ENCODE data around the gene CSNK1A1L.

CSNK1A1L gene

DNA sequence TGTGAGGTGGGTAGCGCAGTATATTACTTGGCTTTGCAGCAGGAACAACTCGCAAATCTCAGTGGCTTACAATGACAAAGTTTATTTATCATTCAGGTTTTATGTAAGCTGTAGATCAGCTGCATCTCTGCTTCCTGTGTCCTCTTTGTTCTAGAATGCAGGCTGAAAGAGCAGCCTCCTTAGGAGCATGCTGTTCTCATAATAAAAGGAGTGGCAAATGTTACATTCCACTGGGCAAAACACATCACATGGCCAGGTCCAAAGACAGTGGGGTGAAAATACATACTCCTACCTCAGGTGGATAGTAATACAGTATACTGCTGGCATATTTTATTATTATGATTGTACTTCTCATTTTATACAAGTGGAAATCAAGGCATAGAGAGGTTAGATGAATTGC lies 1.2 kb upstream of the CSNK1A1L start:
- TF ChIP-seq CTCF (IDR thresholded peaks at IDR 0.05; ENCODE audit: unreplicated experiment in 3 of 3), result no peak
- no peaks in the 10 kb centered on the region for H3K9me3 Mint-ChIP-seq
- no peak overlapping the region for H3K4me3 Mint-ChIP-seq
- peaks cover 48% of the 10 kb centered on the region for H3K4me1 Mint-ChIP-seq
- H3K36me3 Mint-ChIP-seq (ENCODE audit: low read depth), result no peaks in the 10 kb centered on the region
- H3K27me3 Mint-ChIP-seq (ENCODE audit: low read depth), result no peaks in the 10 kb centered on the region
- H3K27ac Mint-ChIP-seq, result peak overlapping the region; percentile 33 to 47 (median 40)

DNA sequence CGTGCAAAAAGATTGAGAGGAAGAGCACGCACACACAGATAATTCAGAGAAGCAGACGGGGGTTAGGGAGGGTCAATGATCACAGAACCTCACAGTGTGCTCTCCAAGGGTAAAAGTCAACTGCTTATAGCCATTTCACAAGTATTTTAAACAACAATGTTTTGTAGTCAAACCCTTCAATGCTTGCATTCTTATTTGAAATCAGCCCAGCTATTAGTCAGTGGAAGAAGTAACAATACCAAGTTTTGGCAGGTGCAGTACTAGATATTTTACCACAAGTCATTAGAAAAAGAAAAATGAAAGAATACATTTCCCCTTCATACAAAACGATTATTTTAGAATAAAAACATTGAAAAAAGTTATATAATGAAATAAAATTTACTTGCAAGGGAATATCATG lies 2.6 kb downstream of the CSNK1A1L start:
- no peak overlapping the region for H3K4me3 Mint-ChIP-seq
- H3K4me1 Mint-ChIP-seq, result peaks cover 39% of the 10 kb centered on the region
- H3K36me3 Mint-ChIP-seq (ENCODE audit: low read depth), result no peaks in the 10 kb centered on the region
- H3K9me3 Mint-ChIP-seq, result no peaks in the 10 kb centered on the region
- peak overlapping the region in 2 of 3 experiments; percentile 63 to 86 for H3K27ac Mint-ChIP-seq
- TF ChIP-seq CTCF (IDR thresholded peaks at IDR 0.05; ENCODE audit: unreplicated experiment in 3 of 3), result no peak
- no peaks in the 10 kb centered on the region for H3K27me3 Mint-ChIP-seq (ENCODE audit: low read depth)

- no peak for TF ChIP-seq CTCF (IDR thresholded peaks at IDR 0.05; ENCODE audit: unreplicated experiment in 3 of 3)
- Mint-ChIP-seq H3K27me3 (ENCODE audit: low read depth) (no peaks in the 10 kb centered on the region), H3K4me3 (no peak overlapping the region), H3K9me3 (no peaks in the 10 kb centered on the region), H3K36me3 (ENCODE audit: low read depth) (no peaks in the 10 kb centered on the region), H3K4me1 (peaks cover 22% of the 10 kb centered on the region), H3K27ac (peak overlapping the region; percentile 87 to 95 (median 89))
These were observed 4.3 kb downstream of the CSNK1A1L start for GRCh38 chr13:37101201-37101600.

GRCh38 chr13:37100731-37101130 lies 4.7 kb downstream of the CSNK1A1L start:
- no peaks in the 10 kb centered on the region for H3K9me3 Mint-ChIP-seq
- H3K27ac Mint-ChIP-seq, result peak overlapping the region; percentile 87 to 95 (median 89)
- H3K4me3 Mint-ChIP-seq, result no peak overlapping the region
- no peaks in the 10 kb centered on the region for H3K27me3 Mint-ChIP-seq (ENCODE audit: low read depth)
- no peak for TF ChIP-seq CTCF (IDR thresholded peaks at IDR 0.05; ENCODE audit: unreplicated experiment in 3 of 3)
- no peaks in the 10 kb centered on the region for H3K36me3 Mint-ChIP-seq (ENCODE audit: low read depth)
- peaks cover 19% of the 10 kb centered on the region for H3K4me1 Mint-ChIP-seq

DNA sequence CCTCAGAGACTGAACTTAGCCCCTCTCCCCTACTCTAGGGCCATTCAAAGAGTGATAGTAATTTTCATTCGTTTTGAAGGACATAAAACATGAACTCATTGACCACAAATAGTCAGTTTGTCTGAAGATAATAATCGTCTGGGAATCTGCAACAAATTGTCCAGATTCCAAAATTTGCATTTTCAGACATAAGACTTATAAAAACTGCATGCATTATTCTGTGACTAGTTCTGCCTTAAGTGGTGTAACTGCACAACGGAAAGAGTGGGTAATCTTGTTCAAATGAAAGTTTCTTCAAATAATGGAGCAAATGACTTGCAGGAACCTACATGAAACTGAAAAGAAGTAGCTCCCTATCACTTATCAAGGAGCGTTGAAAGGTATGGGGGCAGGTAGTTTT lies 8.4 kb downstream of the CSNK1A1L start:
- H3K9me3 Mint-ChIP-seq, result no peaks in the 10 kb centered on the region
- H3K4me1 Mint-ChIP-seq, result peaks cover 22% of the 10 kb centered on the region
- no peak for TF ChIP-seq CTCF (IDR thresholded peaks at IDR 0.05; ENCODE audit: unreplicated experiment in 3 of 3)
- peak overlapping the region in 1 of 3 experiments; percentile 55 for H3K27ac Mint-ChIP-seq
- no peak overlapping the region for H3K4me3 Mint-ChIP-seq
- no peaks in the 10 kb centered on the region for H3K27me3 Mint-ChIP-seq (ENCODE audit: low read depth)
- no peaks in the 10 kb centered on the region for H3K36me3 Mint-ChIP-seq (ENCODE audit: low read depth)

DNA sequence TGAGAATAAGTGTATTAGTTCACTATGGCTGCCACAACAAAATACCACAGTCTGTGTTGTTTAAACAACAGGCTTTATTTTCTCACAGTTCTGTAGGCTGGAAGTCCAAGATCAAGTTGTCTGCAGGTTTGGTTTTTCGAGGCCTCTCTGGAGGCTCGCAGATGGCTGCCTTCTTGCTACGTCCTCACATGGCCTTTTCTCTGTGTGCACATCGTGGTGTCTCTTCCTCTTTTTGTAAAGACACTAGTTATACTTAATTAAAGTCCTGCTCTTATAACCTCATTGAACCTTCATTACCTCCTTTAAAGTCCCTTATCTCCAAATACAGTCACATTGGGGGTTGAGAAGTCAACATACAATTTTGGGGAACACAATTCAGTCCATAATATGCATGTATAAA lies 10.6 kb downstream of the CSNK1A1L start:
- Mint-ChIP-seq H3K9me3 (no peaks in the 10 kb centered on the region), H3K36me3 (ENCODE audit: low read depth) (no peaks in the 10 kb centered on the region), H3K4me3 (no peak overlapping the region), H3K4me1 (peaks cover 17% of the 10 kb centered on the region), H3K27me3 (ENCODE audit: low read depth) (no peaks in the 10 kb centered on the region), H3K27ac (no peak overlapping the region)
- TF ChIP-seq CTCF (IDR thresholded peaks at IDR 0.05; ENCODE audit: unreplicated experiment in 3 of 3), result no peak

All from nephron (organoid).